AG04450 (cell line): ENCODE data around the gene ARHGEF39. TPM values are rescaled to one million over a fixed set of nuclear protein-coding genes. Genes with fewer than 3 reads are reported as not detected.

Experiments
- CTCF ChIA-PET: fragments of 300-600, 350-600 bp; formaldehyde crosslinking; extraction: SDS; loops from one replicate; lab custom pipeline; 2022; ENCODE audit warnings: antibody characterized with exemption, inconsistent platforms; lab: Charles Lee
- POLR2A ChIA-PET: fragments of 350-600 bp; formaldehyde crosslinking; extraction: SDS; loops from one replicate; lab custom pipeline; 2021; ENCODE audit warnings: antibody characterized with exemption, inconsistent platforms; lab: Yijun Ruan, JAX
- DNase-seq: peaks from one replicate; pipeline ENCODE4 v3.0.0-alpha.2; 2011; ENCODE audit warnings: low read depth, low spot score
- H3K27ac ChIP-seq: one replicate; pipeline ENCODE4 v1.5.1; 2012; ENCODE audit warnings: low read depth, low read length, control low read depth
- H3K27me3 ChIP-seq: one replicate; pipeline ENCODE4 v1.6.0; 2012; ENCODE audit warnings: low read length; ENCODE audit not compliant: control insufficient read depth, insufficient read depth
- H3K4me3 ChIP-seq: 2 replicates; pipeline ENCODE4 v1.5.1; 2011; ENCODE audit warnings: mild to moderate bottlenecking, low read depth, low read length, control low read depth
- H3K9me3 ChIP-seq: 2 replicates; pipeline ENCODE4 v1.5.1; 2012; ENCODE audit warnings: low read length; ENCODE audit not compliant: control insufficient read depth, insufficient read depth
- CTCF ChIP-seq: IDR thresholded peaks from 2 replicates; pipeline ENCODE4 v1.5.1; 2011; ENCODE audit warnings: low read depth, low read length, control low read depth, inconsistent platforms
- polyA plus RNA-seq: library from polyadenylated mRNA; depleted of rRNA; stranded (reverse); fragments of >200 nt; gene quantifications from 2 replicates; pipeline ENCODE4 v1.2.3, GENCODE V29; 2011; rRNA removed
- small RNA-seq: library from RNA; depleted of rRNA; stranded (forward); fragments of <200 nt; gene quantifications from one replicate; pipeline ENCODE3, GENCODE V24; 2012; ENCODE audit warnings: low read depth; ENCODE audit not compliant: insufficient read length

Gene ARHGEF39
- polyA plus RNA-seq, 1 experiment = 1.2 TPM

GRCh38 chr9:35611230-35611797, 53.7 kb downstream of the ARHGEF39 start:
- Histone ChIP-seq H3K27ac (no peak overlapping the region), H3K27me3 (peaks cover 23% of the 10 kb centered on the region), H3K4me3 (no peak overlapping the region), H3K9me3 (no peaks in the 10 kb centered on the region; the same call in 1 of the 2 replicates)
- peak; percentile 70 for TF ChIP-seq CTCF
- DNase-seq = no peak
- POLR2A ChIA-PET = interaction anchor here (0.7 kb wide), 1 partner anchor 46 kb away, joined by 6 read pairs; the partner anchor contains the start of gene RMRP
- CTCF ChIA-PET = interaction anchor here (0.6 to 3.9 kb wide), 8 partner anchors 8 to 432 kb away, joined by 3 to 18 read pairs (median 4); no protein-coding TSS in a partner anchor

- Histone ChIP-seq H3K27me3 (peaks cover 10% of the 10 kb centered on the region), H3K27ac (no peak overlapping the region), H3K4me3 (no peak overlapping the region), H3K9me3 (no peaks in the 10 kb centered on the region; the same call in 1 of the 2 replicates)
- CTCF ChIA-PET = interaction anchor here (3.4 kb wide), 1 partner anchor 37 kb away, joined by 18 read pairs; no protein-coding TSS in a partner anchor
- POLR2A ChIA-PET = no interaction called here
- no peak for DNase-seq
- TF ChIP-seq CTCF = no peak
Measured at GRCh38 chr9:35609820-35610163, 55.2 kb downstream of the ARHGEF39 start.

Small RNA genes within 50 kb of the gene (small RNA-seq; reads per million reads assigned to genes)
- gene RMRP = not detected
- gene RN7SL22P = not detected

Other genes with a start within 250 kb of the ARHGEF39 start
- gene RUSC2, start 175.1 kb downstream of the ARHGEF39 start, polyA plus RNA-seq = 17.4 and 19.3 TPM in 2 replicates
- 12.8 and 14.5 TPM in 2 replicates for gene TESK1, start 59.9 kb downstream of the ARHGEF39 start, polyA plus RNA-seq
- 0.86 and 1.0 TPM in 2 replicates for gene CD72, start 46.8 kb downstream of the ARHGEF39 start, polyA plus RNA-seq
- not detected in 2 replicates for gene SIT1, start 14.3 kb downstream of the ARHGEF39 start, polyA plus RNA-seq
- gene RMRP, start 7.2 kb downstream of the ARHGEF39 start, polyA plus RNA-seq = 173 and 306 TPM in 2 replicates
- 11.8 TPM in 2 replicates for gene CCDC107, start 6.9 kb downstream of the ARHGEF39 start, polyA plus RNA-seq
- gene CA9, start 8.7 kb upstream of the ARHGEF39 start, polyA plus RNA-seq = 1.2 and 1.3 TPM in 2 replicates
- gene TPM2, start 24.7 kb upstream of the ARHGEF39 start, polyA plus RNA-seq = 1,535 and 1,633 TPM in 2 replicates
- 165 and 224 TPM in 2 replicates for gene TLN1, start 67.0 kb upstream of the ARHGEF39 start, polyA plus RNA-seq
- gene CREB3, start 67.5 kb upstream of the ARHGEF39 start, polyA plus RNA-seq = 51.1 and 58.1 TPM in 2 replicates
- 32.9 and 34.7 TPM in 2 replicates for gene GBA2, start 84.0 kb upstream of the ARHGEF39 start, polyA plus RNA-seq
- 20.2 and 20.7 TPM in 2 replicates for gene RGP1, start 84.1 kb upstream of the ARHGEF39 start, polyA plus RNA-seq
- not detected in 2 replicates for gene MSMP, start 89.1 kb upstream of the ARHGEF39 start, polyA plus RNA-seq
- 31.9 and 44.6 TPM in 2 replicates for gene NPR2, start 126.4 kb upstream of the ARHGEF39 start, polyA plus RNA-seq
- gene SPAG8, start 147.1 kb upstream of the ARHGEF39 start, polyA plus RNA-seq = 0.56 and 0.58 TPM in 2 replicates
- gene HINT2, start 149.8 kb upstream of the ARHGEF39 start, polyA plus RNA-seq = 17.5 and 18.5 TPM in 2 replicates
- gene FAM221B, start 163.5 kb upstream of the ARHGEF39 start, polyA plus RNA-seq = not detected in 2 replicates
- gene TMEM8B, start 164.0 kb upstream of the ARHGEF39 start, polyA plus RNA-seq = 3.3 and 4.7 TPM in 2 replicates
- gene OR13J1, start 205.2 kb upstream of the ARHGEF39 start, polyA plus RNA-seq = not detected in 2 replicates
- gene HRCT1, start 241.0 kb upstream of the ARHGEF39 start, polyA plus RNA-seq = 2.7 and 3.0 TPM in 2 replicates
- gene SPAAR, start 244.3 kb upstream of the ARHGEF39 start, polyA plus RNA-seq = 0.17 and 0.27 TPM in 2 replicates